ENCODE data around the gene NBAS. TPM values are rescaled to one million over a fixed set of nuclear protein-coding genes. Genes with fewer than 3 reads are reported as not detected.

Gene NBAS
- total RNA-seq, 1 experiment from 2014 or later, result 36.6 TPM

GRCh38 chr2:15591373-15591691, 30.2 kb upstream of the NBAS start:
- DNase-seq (ENCODE audit: low read depth), result no peak

GRCh38 chr2:15588329-15588919, 27.3 kb upstream of the NBAS start:
- peak; percentile 61 for DNase-seq (ENCODE audit: low read depth)

GRCh38 chr2:15584767-15585469, 23.8 kb upstream of the NBAS start:
- DNase-seq (ENCODE audit: low read depth), result peak; percentile 15

GRCh38 chr2:15584316-15584715, 23.2 kb upstream of the NBAS start:
- DNase-seq (ENCODE audit: low read depth), result no peak

GRCh38 chr2:15583826-15584225, 22.7 kb upstream of the NBAS start:
- no peak for DNase-seq (ENCODE audit: low read depth)

- no peak for DNase-seq (ENCODE audit: low read depth)
Measured at GRCh38 chr2:15582710-15583357, 21.7 kb upstream of the NBAS start.

- DNase-seq (ENCODE audit: low read depth), result no peak
Measured at GRCh38 chr2:15580451-15580850, 19.3 kb upstream of the NBAS start.

GRCh38 chr2:15579641-15580040, 18.5 kb upstream of the NBAS start:
- DNase-seq (ENCODE audit: low read depth), result peak; percentile 17

- DNase-seq (ENCODE audit: low read depth), result peak; percentile 79
Measured at GRCh38 chr2:15577071-15577735, 16.1 kb upstream of the NBAS start.

GRCh38 chr2:15571729-15572128, 10.6 kb upstream of the NBAS start:
- DNase-seq (ENCODE audit: low read depth), result no peak

- no peak for DNase-seq (ENCODE audit: low read depth)
Measured at GRCh38 chr2:15570104-15570503, 9.0 kb upstream of the NBAS start.

GRCh38 chr2:15568874-15569273, 7.7 kb upstream of the NBAS start:
- no peak for DNase-seq (ENCODE audit: low read depth)

- no peak for DNase-seq (ENCODE audit: low read depth)
Measured at GRCh38 chr2:15566912-15567311, 5.8 kb upstream of the NBAS start.

- DNase-seq (ENCODE audit: low read depth), result no peak
Measured at GRCh38 chr2:15565994-15566671, 5.0 kb upstream of the NBAS start.

GRCh38 chr2:15565392-15565791, 4.3 kb upstream of the NBAS start:
- no peak for DNase-seq (ENCODE audit: low read depth)

GRCh38 chr2:15563227-15564100, 2.3 kb upstream of the NBAS start:
- DNase-seq (ENCODE audit: low read depth), result no peak

GRCh38 chr2:15562354-15563031, 1.4 kb upstream of the NBAS start:
- DNase-seq (ENCODE audit: low read depth), result no peak

- DNase-seq (ENCODE audit: low read depth), result peak; percentile 54
Measured at GRCh38 chr2:15561574-15562344, 625 bp upstream of the NBAS start.

GRCh38 chr2:15560140-15560987, 770 bp downstream of the NBAS start:
- peak; percentile 55 for DNase-seq (ENCODE audit: low read depth)

Measured in M059J (cell line).